ENCODE measurements around the gene MTHFR. TPM values are rescaled to one million over a fixed set of nuclear protein-coding genes. Genes with fewer than 3 reads are reported as not detected.

Gene MTHFR
- total and polyA plus RNA-seq, 2 of the 8 experiments (the other 6 are each of a cell fraction or from before 2014, with no cell fraction given) = 8.7 to 18.5 TPM

- H3K36me3 ChIP-seq (ENCODE audit: control insufficient read depth in 2 of 4, insufficient read depth in 4 of 4, low read length in 3 of 4) = peaks cover 2 to 17% (median 8%) of the 10 kb centered on the region in 4 experiments; a peak in 5 of 8 replicates
- H2BK20ac ChIP-seq (ENCODE audit: low read length) = no peak overlapping the region
- H4K20me1 ChIP-seq (replicated peaks in 1 of 2; ENCODE audit: control insufficient read depth in 1 of 2, insufficient read depth in 2 of 2, low read length in 2 of 2) = peaks cover 0 to 4% of the 10 kb centered on the region in 2 experiments
- WGBS, 2 experiments (ENCODE audit: extremely low coverage in 1 of 2, insufficient coverage in 1 of 2, insufficient read length in 1 of 2, insufficient replicate concordance in 2 of 2, low coverage in 1 of 2, low lambda C conversion rate in 2 of 2, missing lambda C conversion rate in 1 of 2) = 83% methylated on average over 9 of the region's 9 CpGs; no CpG with 5 or more reads in 1 of the 2 experiments
- H2BK5ac ChIP-seq (ENCODE audit: low read depth, low read length) = no peak overlapping the region
- no peak overlapping the region for H2BK15ac ChIP-seq (ENCODE audit: low read length)
- no peak overlapping the region for H4K5ac ChIP-seq (ENCODE audit: insufficient read length, low read depth, low read length)
- H3K23me2 ChIP-seq (ENCODE audit: low read depth, low read length) = no peaks in the 10 kb centered on the region; the same call in 1 of the 2 replicates
- no peaks in the 10 kb centered on the region for H3K79me2 ChIP-seq (ENCODE audit: control insufficient read depth in 1 of 2, insufficient read depth in 2 of 2, low read length in 2 of 2)
- H3K23ac ChIP-seq (ENCODE audit: insufficient read length) = no peak overlapping the region
- no peaks in the 10 kb centered on the region for H3K9me3 ChIP-seq (ENCODE audit: insufficient read depth in 2 of 2, low read depth in 1 of 2, low read length in 1 of 2)
- H3K56ac ChIP-seq (replicated peaks; ENCODE audit: insufficient read length, low read depth, low read length) = no peak overlapping the region
- H2BK120ac ChIP-seq (replicated peaks; ENCODE audit: low read depth, low read length) = no peak overlapping the region
- H3K9ac ChIP-seq (replicated peaks in 1 of 4; ENCODE audit: extremely low read depth in 1 of 4, low read depth in 3 of 4, low read length in 3 of 4) = no peak overlapping the region
- H4K8ac ChIP-seq (ENCODE audit: extremely low read depth, insufficient read depth, low read length) = no peak overlapping the region
- no peak overlapping the region for H3K4me2 ChIP-seq (ENCODE audit: insufficient read depth in 1 of 2, low read depth in 2 of 2, low read length in 2 of 2)
- no peak overlapping the region for H2AFZ ChIP-seq (ENCODE audit: low read length)
- POLR2A ChIA-PET (ENCODE audit: partially characterized antibody) = interaction anchor here (0.9 to 2.0 kb wide), 3 partner anchors 9 to 65 kb away, joined by 4 to 8 read pairs (median 4); no protein-coding TSS in a partner anchor
- H2AK5ac ChIP-seq (ENCODE audit: low read depth, low read length) = no peak overlapping the region
- H3K14ac ChIP-seq (ENCODE audit: insufficient read length) = no peak overlapping the region
- no peak overlapping the region for H4K91ac ChIP-seq (replicated peaks; ENCODE audit: insufficient read length, low read length)
- H2BK12ac ChIP-seq (ENCODE audit: low read depth, low read length) = no peak overlapping the region
- no peak overlapping the region for H3K4me3 ChIP-seq (ENCODE audit: extremely low read depth in 1 of 4, insufficient read depth in 2 of 4, low read depth in 3 of 4, low read length in 4 of 4)
- H3K4me1 ChIP-seq (replicated peaks in 1 of 4; ENCODE audit: control insufficient read depth in 3 of 4, insufficient read depth in 4 of 4, low read length in 3 of 4) = peaks cover 0 to 11% (median 1%) of the 10 kb centered on the region in 4 experiments; a peak in 6 of 7 replicates
- H3K27ac ChIP-seq (ENCODE audit: low read depth, low read length) = no peak overlapping the region
- peaks cover 2% of the 10 kb centered on the region; the same call in 1 of the 2 replicates for H3K79me1 ChIP-seq (ENCODE audit: low read depth, low read length)
- FAIRE-seq (no peak), DNase-seq (ENCODE audit: low read depth in 1 of 2, low spot score in 2 of 2) (no peak)
- H3K27me3 ChIP-seq (replicated peaks in 1 of 4; ENCODE audit: control insufficient read depth in 3 of 4, extremely low read depth in 1 of 4, insufficient read depth in 3 of 4, low read length in 3 of 4) = no peaks in the 10 kb centered on the region
- CTCF ChIA-PET (ENCODE audit: partially characterized antibody) = interaction anchor here (0.8 to 1.4 kb wide), 3 partner anchors 13 to 25 kb away, joined by 3 to 4 read pairs (median 4); no protein-coding TSS in a partner anchor
- no peak overlapping the region for H3K18ac ChIP-seq (ENCODE audit: extremely low read depth, low read length)
- H3K4ac ChIP-seq (replicated peaks; ENCODE audit: insufficient read length, low read depth, low read length) = no peak overlapping the region
- TF ChIP-seq SAP30 (IDR thresholded peaks at IDR 0.05; ENCODE audit: insufficient read depth, insufficient replicate concordance, low read length) = no peak
- no peak for TF ChIP-seq RXRA (IDR thresholded peaks at IDR 0.05; ENCODE audit: insufficient read depth, low read depth, low read length)
- TF ChIP-seq SP2 (IDR thresholded peaks at IDR 0.05; ENCODE audit: low read length) = no peak
- no peak for TF ChIP-seq POU5F1 (IDR thresholded peaks at IDR 0.05; ENCODE audit: low read depth, low read length)
- no peak for TF ChIP-seq CTBP2 (IDR thresholded peaks at IDR 0.05; ENCODE audit: borderline replicate concordance, insufficient read depth, insufficient read length, low read length)
- TF ChIP-seq SIRT6 (IDR thresholded peaks at IDR 0.05; ENCODE audit: low read length) = no peak
- no peak for TF ChIP-seq CHD1 (IDR thresholded peaks at IDR 0.05; ENCODE audit: low read depth, low read length)
- no peak for TF ChIP-seq YY1 (IDR thresholded peaks at IDR 0.05; ENCODE audit: low read depth, low read length)
- no peak for TF ChIP-seq TBP (IDR thresholded peaks at IDR 0.05; ENCODE audit: low read depth, low read length)
- no peak for TF ChIP-seq NANOG (IDR thresholded peaks at IDR 0.05; ENCODE audit: insufficient read depth, low read depth, low read length, poor library complexity, severe bottlenecking)
- no peak for TF ChIP-seq CHD2 (IDR thresholded peaks at IDR 0.05; ENCODE audit: low read length)
- no peak for TF ChIP-seq CEBPB (IDR thresholded peaks at IDR 0.05; ENCODE audit: low read depth, low read length)
- TF ChIP-seq HDAC6 (IDR thresholded peaks at IDR 0.05; ENCODE audit: low read depth, low read length) = no peak
- no peak for TF ChIP-seq POLR2AphosphoS5 (IDR thresholded peaks at IDR 0.05; ENCODE audit: low read depth, low read length)
- TF ChIP-seq NRF1 (IDR thresholded peaks at IDR 0.05; ENCODE audit: low read depth, low read length) = no peak
These were observed 61.5 kb downstream of the MTHFR start for GRCh38 chr1:11744287-11744686.

All from H1 (cell line).